HG03469 (cell line): ENCODE measurements around the gene PPIL6.
"Not testable (repeated sequence)": the region's sequence is repeated elsewhere in the genome, so short reads cannot be mapped to it uniquely, and the experiment has no call there.

Experiments used
- ATAC-seq: cut with Tn5 transposase; IDR thresholded peaks from one replicate; pipeline ENCODE4 v1.9.1; 2021; ENCODE audit warnings: mild to moderate bottlenecking, moderate library complexity, moderate number of reproducible peaks; ENCODE audit not compliant: unreplicated experiment

PPIL6 gene

GRCh38 chr6:109369728-109370127 lies 70.7 kb downstream of the PPIL6 start:
- no peak for ATAC-seq

DNA sequence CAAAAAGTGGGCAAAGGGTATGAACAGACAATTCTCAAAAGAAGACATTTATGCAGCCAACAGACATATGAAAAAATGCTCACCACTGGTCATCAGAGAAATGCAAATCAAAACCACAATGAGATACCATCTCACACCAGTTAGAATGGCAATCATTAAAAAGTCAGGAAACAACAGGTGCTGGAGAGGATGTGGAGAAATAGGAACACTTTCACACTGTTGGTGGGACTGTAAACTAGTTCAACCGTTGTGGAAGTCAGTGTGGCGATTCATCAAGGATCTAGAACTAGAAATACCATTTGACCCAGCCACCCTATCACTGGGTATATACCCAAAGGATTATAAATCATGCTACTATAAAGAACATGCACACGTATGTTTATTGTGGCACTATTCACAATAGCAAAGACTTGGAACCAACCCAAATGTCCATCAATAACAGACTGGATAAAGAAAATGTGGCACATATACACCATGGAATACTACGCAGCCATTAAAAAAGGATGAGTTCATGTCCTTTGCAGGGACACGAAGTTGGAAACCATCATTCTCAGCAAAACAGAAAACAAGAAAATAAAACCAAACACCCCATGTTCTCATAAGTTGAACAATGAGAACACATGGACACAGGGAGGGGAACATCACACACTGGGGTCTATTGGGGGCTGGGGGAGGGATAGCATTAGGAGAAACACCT lies 75.9 kb downstream of the PPIL6 start:
- ATAC-seq, result not testable (repeated sequence)

DNA sequence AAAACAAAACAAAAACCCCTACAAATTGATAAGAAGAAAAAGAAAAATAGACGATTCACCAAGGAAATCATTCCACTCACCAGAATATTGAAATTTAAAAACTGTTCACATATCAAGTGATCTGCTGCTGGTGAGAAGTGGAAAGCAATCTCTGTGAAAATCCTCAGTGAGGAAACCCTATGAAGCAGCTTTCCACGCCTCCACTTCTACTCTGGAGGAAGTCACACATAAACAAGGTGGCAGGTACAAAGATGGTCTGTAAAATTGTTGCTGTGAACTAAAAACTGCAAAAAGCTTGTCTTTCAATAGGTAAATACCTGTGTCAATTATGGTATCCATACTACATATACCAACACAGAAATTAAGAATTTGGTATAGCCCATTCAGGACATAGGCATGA lies 76.7 kb downstream of the PPIL6 start:
- no peak for ATAC-seq

DNA sequence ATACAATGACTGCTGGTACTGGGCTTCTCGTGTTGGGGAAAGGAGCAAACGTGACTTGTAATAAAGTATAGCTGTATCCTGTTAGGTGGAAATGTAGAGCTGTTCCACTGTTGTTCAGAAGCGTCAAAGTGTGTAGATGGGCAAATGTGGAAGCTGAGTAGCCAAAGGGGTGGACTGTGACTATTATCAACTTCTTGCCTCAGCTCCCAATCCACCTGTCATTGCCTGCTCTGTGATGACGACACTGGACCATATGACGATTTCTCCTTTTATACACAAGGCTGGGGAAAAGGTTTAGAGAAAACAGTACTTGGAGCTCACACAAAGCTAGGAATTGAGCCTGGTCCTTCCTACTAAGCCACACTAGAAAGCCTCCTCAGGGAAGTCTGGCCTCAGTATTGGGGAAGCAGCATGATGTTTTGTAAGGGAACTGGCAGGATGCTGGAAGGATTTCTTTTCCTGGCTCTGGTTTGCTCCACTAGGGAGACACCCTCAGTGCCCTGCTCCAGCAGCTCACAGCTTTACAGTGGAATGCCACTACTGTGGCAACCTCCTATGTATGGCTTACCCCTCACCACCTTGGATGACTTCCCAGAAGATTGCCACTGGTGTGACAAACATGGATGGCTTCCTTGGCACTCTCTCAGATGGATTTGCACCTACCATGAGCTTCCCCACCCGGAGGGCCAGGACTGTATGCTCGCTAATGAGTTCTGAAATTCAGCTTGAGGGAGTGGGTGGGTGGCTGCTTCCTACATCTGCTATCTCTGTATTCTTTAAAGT lies 78.1 kb downstream of the PPIL6 start:
- no peak for ATAC-seq

DNA sequence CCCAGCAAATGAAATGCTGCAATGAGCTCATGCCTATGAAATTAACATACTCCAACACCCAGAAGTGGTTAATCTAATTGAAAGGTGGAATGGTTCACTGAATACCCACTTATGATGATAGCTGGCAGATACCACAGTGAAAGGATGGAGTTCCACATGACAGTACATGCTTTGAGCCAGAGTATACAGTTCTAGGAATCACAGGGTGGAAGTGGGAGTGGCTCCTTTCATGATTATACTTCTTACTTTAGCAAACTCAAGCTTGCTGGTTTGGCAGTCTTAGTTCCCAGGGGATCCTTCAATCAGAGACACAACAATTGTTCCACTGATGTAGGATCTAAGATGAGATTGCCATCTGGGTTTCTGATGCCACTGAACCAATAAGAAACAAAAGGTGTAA lies 79.6 kb downstream of the PPIL6 start:
- ATAC-seq, result no peak

GRCh38 chr6:109360281-109360680 lies 80.1 kb downstream of the PPIL6 start:
- ATAC-seq, result no peak

DNA sequence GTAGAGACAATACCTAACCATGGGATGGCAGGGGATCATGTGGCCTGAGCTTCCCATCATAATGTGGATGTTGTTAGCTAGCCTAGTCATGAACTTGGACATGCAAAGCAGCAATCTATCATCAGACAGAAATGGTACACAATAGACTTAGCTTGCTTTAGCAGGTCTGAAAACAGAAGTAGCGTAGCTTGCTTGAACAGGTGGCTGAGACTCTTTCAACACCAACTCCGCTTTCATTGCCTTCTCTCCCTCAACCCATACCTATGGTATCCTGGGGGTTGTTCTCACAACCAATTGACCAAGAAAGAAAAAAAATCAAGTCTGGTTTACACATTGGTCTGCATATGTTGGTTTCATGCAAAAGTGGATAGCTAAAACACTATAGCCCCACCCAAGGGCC lies 81.2 kb downstream of the PPIL6 start:
- ATAC-seq, result no peak

DNA sequence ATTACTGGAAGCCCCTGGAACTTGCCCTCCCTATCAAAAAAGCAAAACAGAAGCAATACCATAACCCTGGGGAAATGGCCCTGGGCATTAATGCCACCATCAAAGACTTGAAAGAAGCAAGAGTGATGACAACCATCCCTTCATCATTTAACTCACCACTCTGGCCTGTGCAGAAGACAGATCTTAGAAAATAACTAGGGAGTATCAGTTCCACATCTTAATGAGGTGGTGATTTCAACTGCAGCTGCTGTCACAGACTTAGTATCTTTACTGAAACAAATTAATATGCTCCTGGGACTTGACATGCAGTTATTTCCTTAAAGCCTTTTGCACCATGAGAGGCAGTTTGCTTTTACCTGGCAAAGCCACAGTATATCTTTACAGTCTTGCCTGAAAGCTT lies 82.2 kb downstream of the PPIL6 start:
- ATAC-seq, result no peak

DNA sequence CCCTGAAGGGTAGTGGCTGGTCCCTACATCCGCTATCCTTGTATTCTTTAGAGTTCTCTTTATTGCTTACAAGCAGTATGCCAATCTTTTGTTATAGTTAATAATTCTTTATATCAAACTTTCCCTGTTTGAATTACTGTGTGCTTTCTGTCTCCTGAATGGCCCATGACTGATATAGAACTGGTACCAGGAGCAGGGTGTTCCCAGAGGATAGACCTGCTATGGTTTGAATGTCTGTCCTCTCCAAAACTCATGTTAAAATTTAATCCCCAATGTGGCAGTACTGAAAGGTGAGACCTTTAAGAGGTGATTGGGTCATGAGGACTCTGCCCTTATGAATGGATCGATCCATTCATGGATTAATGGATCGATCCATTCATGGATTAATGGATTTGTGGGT lies 84.2 kb downstream of the PPIL6 start:
- ATAC-seq, result no peak

DNA sequence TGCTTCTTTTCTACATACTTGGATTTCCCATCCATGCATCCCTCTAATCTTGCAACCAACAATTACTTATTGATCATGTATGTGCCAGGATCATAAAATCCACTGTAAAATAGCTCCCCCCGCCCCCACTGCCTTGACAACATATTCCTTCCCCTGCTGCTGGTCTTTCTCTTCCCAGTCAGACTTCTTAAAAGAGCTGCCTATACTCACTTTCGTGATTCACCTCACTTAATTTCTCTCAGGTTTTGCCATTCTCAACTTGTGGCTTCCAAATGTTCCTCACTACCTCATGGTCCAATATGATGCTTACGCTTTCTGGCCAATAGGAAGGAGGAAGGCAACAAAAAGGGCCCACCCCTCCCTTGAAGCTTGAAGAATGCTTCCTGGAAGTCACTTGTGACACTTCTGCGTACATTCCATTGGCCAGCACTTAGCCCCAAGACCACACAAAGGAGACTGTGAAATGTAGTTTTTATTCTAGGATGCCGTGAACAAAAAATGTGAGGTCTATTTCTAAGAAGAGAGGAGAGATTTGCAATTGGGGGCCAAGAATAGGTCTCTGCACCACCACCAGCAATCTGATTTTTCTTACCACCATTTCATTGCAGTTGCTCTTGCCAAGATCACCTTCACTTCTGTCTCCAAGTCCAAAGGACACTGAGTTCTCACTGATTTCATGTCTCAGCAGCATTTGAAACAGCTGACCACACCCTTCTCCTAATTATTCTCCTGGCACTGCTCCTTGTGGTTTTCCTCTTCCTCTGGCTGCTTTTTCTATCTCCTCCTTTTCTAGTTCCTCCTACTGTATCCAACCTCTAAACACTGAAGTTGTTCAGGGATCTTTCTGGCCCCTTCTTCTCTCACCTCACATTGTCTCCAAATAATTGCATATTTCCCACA lies 88.9 kb downstream of the PPIL6 start:
- ATAC-seq, result no peak

GRCh38 chr6:109349419-109349987 lies 90.9 kb downstream of the PPIL6 start:
- ATAC-seq, result no peak

DNA sequence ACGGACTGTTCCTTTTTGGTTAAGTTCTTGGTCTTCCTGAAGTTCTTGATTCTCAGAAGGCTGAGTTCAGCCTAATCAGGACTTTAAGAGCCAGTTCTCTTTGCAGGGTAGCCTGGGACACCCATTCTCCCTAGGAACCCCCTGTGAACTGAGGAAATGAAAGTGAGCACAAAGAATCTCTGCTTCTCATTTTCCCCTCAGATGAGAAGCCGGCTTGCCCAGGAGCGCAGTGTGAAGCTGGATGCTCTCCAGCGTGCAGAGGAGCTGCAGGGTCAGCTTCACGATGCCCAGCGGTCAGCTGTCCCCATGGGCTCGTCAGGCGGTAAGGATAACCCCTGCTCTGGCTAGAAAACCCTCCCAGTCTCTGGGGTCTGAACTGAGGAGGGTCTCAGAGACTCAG lies 92.2 kb downstream of the PPIL6 start:
- no peak for ATAC-seq

GRCh38 chr6:109347779-109348178 lies 92.6 kb downstream of the PPIL6 start:
- ATAC-seq, result no peak

GRCh38 chr6:109345986-109346385 lies 94.4 kb downstream of the PPIL6 start:
- ATAC-seq, result no peak

DNA sequence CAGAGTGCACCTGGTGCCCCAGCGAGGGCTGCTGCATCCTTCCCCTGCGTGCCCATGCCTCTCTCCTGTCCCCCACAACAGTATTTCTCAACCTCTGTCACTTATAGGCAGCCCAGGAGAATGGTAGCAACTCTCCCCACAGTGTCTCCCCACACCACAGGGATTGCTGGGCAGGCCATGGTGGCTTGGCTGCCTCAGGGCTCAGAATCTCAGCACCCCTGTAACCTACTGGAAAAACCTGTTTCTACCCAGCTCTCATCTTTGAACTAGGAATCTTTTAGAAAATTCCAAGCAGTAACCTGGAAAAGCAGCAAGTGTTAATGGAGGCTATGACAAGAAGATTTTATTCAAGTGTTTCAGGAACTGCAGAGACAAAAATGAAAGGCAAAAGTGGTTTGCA lies 96.2 kb downstream of the PPIL6 start:
- ATAC-seq, result no peak

GRCh38 chr6:109343518-109343917 lies 96.9 kb downstream of the PPIL6 start:
- no peak for ATAC-seq

DNA sequence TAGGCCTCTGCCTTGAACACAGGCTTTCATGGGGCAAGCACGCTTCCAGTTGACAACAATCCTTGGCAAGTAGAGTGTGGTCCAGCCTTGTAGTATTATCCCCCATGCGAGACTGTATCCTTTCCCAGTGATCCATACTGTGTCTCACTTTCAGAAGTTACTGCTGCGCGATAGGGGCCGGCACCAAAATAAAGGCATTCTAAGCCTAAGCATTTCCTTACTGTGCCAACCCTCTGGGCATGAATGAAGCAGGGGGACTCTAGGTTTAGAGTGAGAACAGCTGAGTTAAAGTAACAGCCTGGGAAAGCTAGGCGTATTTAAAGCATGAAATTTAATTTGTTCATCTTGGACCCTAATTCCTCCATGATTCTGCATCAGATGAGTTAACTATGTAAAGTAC lies 97.5 kb downstream of the PPIL6 start:
- no peak for ATAC-seq

- ATAC-seq, result no peak
Measured at GRCh38 chr6:109342506-109342905, 97.9 kb downstream of the PPIL6 start.

DNA sequence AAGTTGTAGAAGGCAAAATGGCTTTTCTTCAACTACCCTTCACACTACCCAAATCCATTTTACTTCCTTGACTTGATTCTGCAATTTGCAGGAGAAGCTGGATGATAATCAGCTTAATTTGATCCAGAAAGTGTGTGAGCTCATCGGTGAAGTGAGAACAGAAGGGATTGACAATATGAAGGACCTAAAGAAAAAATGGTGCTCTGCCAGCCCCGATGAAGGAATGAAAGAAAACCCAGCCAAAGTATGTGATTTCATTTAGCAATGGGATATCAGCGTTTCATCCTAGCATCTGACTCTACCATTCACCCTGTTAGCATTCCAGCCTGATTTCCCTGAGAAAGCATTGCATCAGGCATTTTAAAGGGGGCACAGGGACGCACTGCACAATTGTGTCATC lies 99.6 kb downstream of the PPIL6 start:
- no peak for ATAC-seq
